GM19372 (cell line): ENCODE results near the gene ATP2B2.

ENCODE experiments used
- ATAC-seq: cut with Tn5 transposase; IDR thresholded peaks from one replicate; pipeline ENCODE4 v1.9.1; 2021; ENCODE audit warnings: mild to moderate bottlenecking, low read depth, moderate library complexity; ENCODE audit not compliant: unreplicated experiment

ATP2B2 gene

DNA sequence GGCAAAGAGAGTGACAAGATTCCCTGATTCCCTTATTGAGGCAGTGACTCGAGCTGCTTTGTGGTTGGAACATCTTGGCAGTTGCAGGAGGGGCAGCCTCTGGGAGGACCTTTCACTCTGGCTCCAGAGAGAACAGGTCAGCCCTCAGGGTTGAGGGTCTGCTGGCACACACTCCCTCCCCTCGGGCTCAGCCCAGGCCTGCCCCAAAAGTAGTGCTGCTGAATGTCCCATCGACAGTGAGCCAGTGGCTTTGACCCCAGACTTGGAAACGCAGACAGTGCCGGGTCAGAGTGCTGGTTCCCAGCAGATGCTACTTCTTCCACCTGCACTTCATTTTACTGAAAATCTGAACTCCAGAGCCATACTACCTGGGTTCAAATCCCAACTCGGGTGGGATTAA, 25.6 kb upstream of the ATP2B2 start:
- ATAC-seq: no peak

DNA sequence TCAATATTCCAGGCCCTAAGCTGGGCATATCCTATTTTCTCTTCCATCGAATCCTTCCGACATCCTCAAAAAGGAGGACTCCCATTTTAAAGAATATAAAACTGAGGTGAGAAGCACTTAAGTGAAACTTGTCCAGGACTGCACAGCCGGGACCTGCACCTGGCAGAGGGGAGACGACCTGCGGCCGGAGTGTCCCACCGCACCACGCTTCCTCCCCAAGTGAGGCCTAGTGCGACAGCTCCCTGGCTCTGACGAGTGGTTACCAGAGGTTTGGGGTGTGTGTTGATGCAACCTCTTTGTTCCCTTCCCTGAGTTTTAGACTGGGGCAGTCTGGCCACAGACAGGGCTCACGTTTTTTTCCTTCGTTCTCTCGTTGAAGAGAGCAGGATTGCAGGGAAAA, 24.9 kb upstream of the ATP2B2 start:
- ATAC-seq: no peak

DNA sequence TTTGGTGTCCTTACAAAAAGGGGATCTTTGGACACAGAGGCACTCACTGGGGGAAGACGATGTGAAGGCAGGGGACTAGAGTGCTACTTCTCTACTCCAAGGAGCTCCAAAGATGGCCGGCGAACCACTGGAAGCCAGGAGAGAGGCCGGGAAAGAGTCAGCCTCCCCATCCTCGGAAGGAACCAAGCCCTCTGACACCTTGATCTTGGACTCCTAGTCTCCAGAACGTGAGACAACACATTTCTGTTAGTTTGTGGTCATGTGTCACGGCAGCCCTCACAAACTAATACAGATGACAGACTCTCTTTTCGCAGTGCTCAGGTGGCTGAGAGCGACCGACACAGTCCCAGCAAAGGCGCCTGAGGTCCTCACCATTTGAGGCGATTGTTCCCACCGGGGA, 24.4 kb upstream of the ATP2B2 start:
- ATAC-seq: no peak

DNA sequence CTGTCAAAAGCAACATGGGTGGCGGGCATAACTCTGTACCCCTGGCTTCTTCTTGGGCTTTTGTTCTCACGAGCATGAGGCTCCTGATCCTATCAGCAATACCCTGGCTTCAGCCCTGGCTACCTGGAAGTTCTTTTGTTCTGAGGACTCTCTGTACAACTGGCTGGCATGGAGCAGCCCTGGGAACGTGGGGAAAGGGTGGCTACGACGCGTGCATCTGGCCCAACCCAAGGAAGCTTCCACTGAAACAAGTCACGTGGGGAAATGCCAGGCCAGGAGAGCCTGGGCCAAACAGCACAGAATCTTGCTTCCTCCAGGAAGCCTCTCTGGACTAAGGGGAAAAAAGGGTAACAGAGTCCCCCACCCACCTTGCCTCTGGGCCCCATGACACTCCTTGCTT, 22.7 kb upstream of the ATP2B2 start:
- ATAC-seq: no peak

DNA sequence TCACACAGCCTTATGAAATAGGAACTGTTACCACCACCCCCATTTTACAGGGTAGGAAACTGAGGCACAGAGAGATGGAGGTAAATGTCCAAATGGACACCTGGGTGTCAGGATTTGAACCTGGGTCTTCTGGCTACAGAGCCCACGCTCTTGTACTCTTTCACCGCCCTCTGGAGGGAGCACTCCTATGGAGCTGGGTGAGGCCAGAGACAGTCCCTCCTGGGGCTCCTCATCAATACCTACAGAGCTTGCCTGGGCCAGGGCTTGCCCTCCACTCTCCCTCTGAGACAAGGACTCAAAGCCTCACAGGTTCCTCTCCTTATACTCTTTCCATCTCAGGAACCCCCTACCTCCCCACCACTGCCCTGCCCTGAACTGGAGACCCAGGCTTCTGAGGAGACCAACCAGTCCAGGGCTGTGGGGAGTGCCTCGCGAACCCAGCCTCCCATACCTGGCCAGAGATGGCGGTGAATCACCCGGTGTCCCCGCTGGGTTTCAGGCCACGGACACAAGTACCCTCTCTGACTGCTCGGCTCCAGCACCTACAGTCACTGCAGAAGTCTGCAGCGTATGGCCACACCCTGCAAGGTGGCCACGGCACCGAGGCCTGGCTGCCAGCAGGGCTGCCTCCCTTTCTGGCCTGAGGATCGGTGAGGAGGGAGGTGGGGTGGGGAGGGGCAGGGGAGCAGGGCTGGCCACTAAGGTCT, 22.1 kb upstream of the ATP2B2 start:
- ATAC-seq: no peak

DNA sequence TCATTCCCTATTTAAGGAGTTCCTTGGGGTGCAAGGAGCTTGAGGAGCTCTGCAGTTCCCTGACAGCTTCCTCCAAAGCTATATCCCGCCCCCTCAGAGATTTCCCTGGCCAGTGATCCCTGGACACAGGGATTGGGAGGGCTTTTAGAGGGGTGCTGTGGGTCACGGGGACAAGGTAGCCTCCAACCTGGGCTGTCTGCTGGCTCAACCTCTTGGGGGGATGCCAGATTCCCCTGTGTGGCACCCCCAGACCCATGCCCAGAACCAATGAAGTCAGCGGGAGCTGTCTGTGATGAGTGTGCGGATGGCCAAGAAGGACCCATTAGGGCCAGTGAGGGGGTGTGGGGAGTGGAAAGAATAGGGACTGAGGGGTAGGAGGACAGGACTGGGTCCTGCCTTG, 21.0 kb upstream of the ATP2B2 start:
- no peak for ATAC-seq

DNA sequence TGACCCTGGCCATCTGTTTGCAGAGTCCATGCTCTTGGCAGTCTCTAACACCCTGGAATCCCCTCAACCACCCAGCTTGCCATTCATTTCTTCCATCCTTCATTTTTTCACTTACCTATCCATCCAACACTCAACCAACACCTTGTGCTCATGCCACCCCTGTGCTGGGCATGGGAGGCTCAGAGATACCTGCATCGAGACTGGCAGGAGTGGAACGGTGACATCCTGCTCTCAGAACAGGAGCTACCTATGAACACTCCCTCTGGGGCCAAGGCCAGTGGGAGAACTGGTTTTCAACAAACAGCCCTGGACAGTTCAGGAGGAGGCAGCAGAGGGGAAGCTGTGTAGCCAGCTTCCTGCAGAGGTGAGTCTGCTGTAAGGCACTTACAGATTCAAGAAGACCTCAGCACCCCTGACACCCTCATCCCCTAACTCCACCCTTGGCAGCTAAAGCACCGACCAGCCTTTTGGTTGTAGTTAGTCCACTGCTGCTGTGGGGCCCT, 19.5 kb upstream of the ATP2B2 start:
- no peak for ATAC-seq

DNA sequence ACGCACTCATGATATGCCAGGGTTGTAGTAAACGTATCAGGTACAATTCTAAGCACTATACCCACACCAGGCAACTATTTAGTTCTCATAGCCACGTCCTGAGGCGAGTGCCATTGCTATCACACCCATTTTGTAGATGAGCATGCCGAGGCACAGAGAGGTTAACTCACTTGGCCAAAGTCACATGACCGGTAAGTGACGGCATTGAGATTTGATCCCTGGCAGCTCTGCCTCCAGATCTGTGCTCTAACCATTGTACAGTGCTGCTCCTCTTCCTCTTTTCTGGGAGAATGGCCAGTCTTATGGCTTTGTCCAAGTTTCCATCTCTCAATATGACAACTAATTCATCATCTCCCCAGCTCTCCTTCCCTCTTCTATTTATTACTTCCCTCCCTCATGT, 18.9 kb upstream of the ATP2B2 start:
- no peak for ATAC-seq

DNA sequence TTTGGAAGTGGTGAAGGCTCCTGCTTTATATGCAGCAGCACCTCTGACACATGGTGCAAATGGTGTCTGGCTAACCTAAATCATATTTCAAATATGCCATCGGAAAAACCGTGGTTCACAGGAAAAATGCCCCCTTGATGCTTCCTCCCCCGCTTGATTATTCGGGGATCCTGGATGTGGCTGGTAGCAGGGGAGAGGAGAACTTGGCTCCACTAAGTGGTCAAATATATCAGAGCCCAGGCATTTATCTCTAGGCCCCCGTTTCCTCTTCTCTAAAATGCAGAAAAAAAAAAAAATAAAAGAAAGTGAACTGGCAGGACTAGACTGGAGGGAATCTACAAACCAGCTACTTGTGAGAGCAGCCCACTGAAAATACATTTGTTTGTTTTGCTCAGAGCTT, 18.2 kb upstream of the ATP2B2 start:
- no peak for ATAC-seq

DNA sequence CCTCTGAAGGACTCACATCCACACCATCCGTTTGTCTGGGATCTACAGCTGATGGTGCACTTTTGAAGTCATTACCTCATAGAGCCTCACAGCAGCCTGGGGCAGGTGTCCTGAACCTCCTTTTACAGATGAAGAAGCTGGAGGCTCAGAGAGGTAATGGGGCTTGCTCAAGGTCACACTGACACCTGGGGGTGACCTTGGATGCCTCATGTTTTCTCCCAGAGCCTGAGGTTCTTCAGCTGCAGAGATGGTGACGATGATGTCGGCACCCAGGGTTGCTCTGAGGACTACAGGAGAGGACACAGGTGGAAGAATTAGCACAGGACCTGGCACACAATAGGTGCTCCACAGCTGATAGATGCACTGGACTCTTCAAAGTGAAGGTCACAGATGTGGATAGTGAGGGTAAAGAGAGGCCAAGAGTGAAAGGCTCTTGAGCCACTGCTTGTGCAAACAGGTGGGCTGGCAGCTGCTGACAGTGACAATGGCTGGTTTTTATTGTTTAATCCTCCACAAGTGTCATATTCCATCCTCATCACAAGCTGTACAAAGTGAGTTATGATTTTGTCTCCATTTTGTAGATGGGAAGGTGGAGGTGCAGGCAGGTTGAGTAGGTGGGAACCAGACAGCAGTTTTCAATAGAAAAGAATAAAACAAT, 17.4 kb upstream of the ATP2B2 start:
- ATAC-seq: no peak

DNA sequence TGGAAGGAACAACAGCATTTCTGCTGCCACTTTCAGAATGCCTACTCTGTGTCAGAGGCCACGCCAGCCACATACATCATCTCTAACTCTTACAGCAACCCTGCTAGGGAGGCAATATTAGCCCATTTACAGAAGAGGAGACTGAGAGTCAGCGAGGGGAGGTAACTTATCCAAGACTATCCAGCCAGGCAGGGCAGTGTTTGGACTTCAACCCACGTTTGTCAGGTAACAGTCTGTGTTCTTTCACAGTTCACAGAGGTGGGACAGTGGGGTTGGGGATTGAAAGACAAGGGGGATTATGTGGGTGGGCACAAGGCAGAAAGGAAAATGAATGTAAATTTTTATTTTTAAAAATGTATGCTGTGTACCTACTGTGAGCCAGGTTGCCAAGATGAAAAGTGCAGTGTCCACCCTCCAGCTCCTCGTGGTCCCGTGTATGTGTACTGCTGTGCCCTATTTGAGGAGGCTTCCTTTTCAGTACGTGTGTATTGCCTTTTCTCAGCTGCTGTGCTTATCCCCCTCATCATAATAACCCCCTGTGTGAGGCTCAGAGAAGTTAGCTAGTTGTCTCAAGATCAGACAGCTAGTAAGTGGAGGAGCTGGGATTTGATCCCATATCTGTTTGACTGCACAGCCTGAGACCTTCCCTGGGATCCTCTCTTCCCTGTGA, 16.5 kb upstream of the ATP2B2 start:
- no peak for ATAC-seq

DNA sequence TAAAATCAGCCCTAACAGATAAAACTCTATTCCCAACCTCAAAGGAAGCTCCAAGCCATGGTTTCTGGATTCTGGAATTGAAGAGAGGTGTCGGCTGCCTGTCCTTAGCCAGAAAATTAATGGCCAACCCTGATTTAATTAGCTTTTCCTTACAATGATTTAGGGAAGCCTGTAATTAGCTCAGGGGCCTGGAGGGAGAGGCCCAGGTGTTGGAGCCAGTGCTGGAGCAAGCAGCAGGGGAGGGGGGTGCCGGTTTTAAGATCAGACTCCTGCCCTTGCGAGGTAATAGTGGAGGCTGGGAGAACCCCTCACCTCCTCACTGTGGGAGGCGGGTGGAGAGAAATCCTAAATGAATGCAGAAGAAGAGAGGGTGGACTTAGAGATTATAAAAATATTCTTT, 14.7 kb upstream of the ATP2B2 start:
- no peak for ATAC-seq

DNA sequence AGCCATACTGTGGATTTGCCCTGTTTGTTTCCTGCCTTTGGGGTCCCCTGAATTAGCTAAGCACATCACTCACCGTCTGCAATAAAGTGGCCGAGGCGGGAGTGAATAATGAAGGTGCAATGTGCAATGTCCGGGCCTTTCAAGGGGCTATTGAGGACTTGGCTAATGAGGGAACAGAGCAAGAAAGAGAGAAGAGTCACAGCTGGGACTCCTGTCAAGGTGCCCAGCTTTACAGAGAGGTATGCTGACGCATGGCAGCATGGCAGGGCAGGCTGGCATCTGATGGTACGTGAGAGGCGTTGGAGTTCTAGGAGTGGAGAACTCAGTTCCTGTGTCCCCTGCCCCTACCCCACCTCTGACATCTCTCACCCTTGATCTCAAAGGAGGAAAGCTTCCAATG, 13.8 kb upstream of the ATP2B2 start:
- no peak for ATAC-seq

DNA sequence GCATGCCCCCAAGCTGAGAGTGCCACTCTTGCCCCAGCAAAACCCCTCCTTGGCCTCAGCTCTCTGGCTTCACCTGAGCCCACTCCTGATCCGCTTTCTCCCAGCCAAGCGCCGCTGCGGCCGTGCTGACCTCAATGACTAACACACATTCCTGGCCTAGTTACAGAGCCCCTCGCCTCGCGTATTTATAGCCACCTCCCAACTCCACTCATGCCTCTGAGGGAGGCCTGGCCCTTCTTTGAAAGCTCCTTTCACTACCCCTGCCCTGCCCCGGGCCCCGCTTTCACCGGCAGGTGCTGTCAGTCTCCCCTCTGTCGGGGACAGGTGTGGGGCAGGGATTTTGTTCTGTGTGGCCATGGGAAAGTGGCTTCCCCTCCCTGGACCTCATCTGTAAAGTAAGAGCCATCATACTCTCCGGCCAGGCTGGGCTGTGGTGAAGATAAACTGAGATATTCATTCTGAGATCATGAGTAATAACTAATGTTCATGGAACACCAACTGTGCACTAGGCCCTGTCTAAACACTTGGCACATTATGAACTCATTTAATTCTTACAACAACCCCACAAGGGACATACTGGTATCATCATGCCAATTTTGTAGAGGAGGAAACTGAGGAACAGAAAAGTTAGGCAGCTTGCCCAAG, 13.2 kb upstream of the ATP2B2 start:
- no peak for ATAC-seq

DNA sequence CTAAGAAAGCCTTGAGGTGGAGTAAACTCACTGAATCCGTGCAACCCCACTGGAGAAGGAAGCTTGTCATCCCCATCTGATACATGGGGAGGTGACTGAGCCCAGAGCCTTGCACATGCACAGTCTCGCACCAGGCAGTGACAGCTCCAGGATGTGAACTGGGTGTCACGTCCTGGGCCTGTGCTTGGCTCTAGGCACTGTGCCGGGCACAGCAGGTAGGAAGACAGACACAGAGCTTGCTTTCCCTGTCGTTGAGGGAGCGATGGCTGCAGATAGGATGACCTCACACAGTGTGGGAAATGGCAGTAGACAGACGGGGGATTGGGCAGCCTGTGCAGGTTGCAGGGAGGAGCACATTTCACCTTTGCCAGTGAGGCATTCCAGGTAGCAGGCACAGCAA, 12.2 kb upstream of the ATP2B2 start:
- ATAC-seq: no peak

DNA sequence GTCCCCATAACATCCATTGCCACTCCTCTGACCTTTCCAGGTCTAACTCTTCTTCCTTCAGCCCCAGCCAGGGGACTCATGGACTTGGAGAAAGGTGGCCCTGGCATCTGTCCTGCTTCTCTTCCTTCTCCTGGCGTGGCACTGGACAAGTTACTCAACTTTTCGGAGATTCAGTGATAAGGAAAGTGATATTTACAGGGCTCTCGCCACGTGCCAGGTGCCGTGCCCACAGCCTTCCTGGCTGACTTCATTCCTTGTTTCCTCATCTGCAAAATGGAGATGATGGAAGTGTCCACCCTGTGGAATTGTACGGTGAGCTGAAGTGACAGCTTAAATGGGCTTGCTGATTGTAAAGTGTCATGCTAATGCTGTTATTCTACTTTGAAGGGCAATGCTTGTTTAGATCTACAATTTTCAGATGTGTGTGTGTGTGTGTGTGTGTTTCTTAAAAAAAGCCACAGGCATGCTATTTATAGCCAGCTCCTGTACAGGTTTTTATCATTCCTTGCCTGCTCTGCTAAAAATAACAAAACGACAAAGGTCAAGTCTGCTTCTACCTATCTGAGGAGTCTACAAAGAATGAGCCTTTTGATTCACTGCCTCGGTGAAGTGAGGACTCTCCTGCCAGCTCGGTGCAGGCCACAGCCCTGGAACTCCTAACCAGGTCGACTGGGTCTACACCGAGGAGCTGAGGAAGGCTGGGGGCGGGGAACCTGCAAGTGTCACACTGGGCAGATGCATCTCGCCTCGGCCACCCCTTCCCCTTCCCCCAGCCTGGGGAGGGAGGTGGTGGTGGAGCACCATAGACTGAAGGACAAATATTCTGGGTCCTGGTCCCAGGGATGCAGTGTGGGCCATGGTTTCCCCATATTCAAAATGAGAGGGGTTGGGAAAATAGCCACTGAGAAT, 11.4 kb upstream of the ATP2B2 start:
- ATAC-seq: no peak

DNA sequence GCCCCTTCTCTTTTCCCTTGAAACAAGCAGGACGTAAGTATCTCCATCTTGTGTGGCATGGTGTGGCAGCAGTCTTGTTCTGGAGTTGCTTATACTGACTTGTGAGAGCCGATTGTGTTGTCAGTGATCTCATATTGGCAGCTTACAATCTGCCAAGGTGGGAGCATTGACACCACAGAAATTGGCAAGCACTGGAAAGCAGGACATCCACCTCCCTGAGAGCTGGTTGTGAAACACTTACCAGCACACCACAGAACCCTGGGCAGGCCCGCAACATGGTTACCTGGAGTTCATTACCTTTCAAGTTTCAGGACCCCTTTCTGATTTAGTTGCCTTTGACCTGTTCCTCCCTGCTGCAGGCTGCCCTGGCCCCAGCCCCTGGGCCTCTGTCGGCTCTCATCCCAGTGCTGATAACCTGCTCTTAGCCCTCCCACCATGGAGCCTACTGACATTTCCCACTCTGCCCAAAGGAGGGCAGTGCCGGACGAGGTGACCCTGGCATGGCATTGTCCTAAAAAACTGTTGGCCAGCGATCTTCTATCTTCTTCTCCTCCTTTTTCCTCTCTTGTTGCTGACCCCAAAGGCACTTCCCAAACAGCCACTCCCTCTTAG, 10.6 kb upstream of the ATP2B2 start:
- ATAC-seq: no peak

DNA sequence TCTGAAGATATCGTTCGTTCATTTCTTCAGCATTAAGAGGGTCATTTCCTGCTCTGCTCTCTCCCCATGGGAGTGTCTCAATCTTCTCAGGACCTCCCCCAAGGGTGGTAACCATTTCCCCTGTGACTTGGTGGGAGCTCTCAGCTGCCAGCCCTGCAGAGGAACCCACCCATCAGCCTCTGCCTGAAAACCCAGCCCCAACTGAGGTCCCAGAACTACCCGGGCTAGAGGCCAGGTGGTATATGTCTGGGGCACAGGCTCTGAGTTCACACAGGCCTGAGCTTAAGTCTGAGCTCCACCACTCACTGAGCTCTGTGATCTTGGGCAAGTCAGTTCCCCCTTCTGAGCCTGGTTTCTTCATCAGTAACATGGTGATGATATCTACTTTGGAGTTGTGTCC, 10.0 kb upstream of the ATP2B2 start:
- ATAC-seq: no peak

DNA sequence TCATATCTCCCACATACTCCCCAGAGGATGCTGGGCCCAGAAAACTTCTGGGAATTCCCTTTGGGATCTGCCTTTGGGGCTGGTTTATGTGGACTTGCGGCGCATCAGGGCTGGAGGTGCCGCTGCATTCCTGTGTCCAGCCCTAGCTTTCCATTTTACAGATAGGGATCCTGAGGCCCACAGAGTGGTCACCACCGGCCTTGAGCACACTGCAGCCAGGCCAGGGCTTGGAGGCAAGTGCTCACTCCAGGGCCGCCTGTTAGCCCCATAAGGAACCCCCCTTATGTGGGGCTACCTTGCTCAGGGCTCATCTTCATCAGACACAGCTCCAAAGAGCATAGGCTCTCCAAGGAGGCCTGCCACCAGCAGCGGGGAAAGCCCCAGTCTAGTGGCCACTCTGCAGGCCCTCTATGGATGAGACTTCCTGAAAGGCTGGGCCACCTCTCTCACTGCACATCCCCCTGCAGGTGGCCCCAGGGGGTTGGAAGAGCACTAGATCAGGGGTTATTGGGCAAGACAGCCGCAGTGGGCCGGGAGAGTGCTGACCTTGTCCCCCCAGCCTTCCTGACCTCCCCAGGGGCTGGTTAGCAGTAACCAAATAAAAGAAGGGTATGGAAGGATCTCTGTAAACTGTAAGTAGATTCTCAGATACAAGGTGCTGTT, 9.2 kb upstream of the ATP2B2 start:
- ATAC-seq: no peak
